ENCODE data around the gene SYMPK. TPM values are rescaled to one million over a fixed set of nuclear protein-coding genes. Genes with fewer than 3 reads are reported as not detected.

SYMPK gene
- polyA plus RNA-seq, 1 of the 3 experiments (the other 2 are of a cell fraction): 92.7 TPM

DNA sequence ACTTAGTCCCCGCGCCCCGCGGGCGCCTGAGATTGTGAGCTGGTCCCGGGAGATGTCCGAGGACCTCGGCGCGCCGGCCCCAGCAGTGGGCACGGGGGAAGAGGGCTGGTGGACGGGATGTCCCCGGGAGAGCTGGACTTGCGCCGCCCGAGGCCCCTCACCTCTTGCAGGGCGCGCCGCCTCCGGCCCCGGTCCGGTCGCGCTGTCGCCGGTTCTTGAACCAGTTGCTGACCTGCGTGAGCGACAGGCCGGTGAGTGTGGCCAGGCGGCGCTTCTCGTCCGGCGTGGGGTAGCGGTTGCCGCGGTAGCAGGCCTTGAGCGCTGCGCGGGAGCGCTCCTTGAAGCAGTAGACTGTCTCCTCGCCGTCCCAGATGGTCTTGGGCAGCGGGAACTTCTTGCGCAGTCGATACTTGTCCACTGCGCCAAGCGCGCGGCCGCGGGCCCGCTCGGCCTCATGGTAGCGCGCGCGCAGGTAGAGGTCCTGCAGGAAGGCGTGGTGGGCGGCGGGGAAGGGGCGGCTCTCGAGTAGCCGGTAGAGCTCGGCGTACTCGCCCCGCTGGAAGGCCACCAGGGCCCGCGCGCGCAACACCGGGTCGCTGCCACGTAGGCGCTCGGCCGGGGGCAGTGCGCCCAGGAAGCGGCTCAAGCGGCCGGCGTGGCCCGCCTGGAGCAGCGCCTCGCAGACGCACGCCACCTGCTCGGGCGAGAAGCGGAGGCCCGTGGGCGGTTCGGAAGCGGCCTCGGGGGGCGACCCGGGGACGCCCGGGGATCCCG lies 94.9 kb downstream of the SYMPK start:
- peak overlapping the region; percentile 99 for H3K4me2 ChIP-seq
- H3K4me3 ChIP-seq (ENCODE audit: low read depth in 2 of 2, low read length in 1 of 2): peak overlapping the region; percentile 64 to 70
- peaks cover 8 to 29% of the 10 kb centered on the region in 2 experiments; a peak in 3 of 4 replicates for H3K4me1 ChIP-seq (ENCODE audit: control insufficient read depth in 1 of 2, insufficient read depth in 2 of 2, low read depth in 1 of 2, low read length in 1 of 2)
- H3K27me3 ChIP-seq (ENCODE audit: insufficient read depth): no peaks in the 10 kb centered on the region
- TF ChIP-seq FOXJ3 (CRISPR knock-in tag; IDR thresholded peaks at IDR 0.05) (no peak), SIN3A (IDR thresholded peaks at IDR 0.05; ENCODE audit: borderline replicate concordance, low read depth, low read length) (0 out of 2 replicates have a peak, but pooled peaks have one; percentile 42), CHD2 (IDR thresholded peaks at IDR 0.05; ENCODE audit: low read length, partially characterized antibody) (no peak), FOXM1 (IDR thresholded peaks at IDR 0.05; ENCODE audit: low read depth) (no peak), TAF1 (IDR thresholded peaks at IDR 0.05; ENCODE audit: borderline replicate concordance, low read depth, low read length) (peak; percentile 15; the same call in 1 of the 2 replicates), MXI1 (IDR thresholded peaks at IDR 0.05; ENCODE audit: low read depth, low read length) (0 out of 2 replicates have a peak, but pooled peaks have one; percentile 15), NRF1 (IDR thresholded peaks at IDR 0.05; ENCODE audit: low read depth, low read length) (peak; percentile 28; the same call in 1 of the 2 replicates)
- TF ChIP-seq, protein P1, sequence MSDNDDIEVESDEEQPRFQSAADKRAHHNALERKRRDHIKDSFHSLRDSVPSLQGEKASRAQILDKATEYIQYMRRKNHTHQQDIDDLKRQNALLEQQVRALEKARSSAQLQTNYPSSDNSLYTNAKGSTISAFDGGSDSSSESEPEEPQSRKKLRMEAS (IDR thresholded peaks at IDR 0.05; ENCODE audit: low read depth): peak; percentile 45; the same call in 1 of the 2 replicates
- ChIA-PET CTCF (interaction anchor here (0.9 to 5.9 kb wide), 16 partner anchors 10 to 192 kb away, joined by 3 to 100 read pairs (median 7); partner anchors contain the start of genes DMWD and QPCTL), POLR2A (interaction anchor here (1.2 to 3.6 kb wide), 4 partner anchors 14 to 51 kb away, joined by 3 to 11 read pairs (median 4); partner anchors contain the start of genes DMPK, DMWD and FBXO46)
- H3K27ac ChIP-seq (ENCODE audit: low read depth in 2 of 2, low read length in 1 of 2): peak overlapping the region; percentile 84 to 95
- peaks cover 1 to 19% of the 10 kb centered on the region in 2 experiments for H3K36me3 ChIP-seq (replicated peaks in 1 of 2; ENCODE audit: control insufficient read depth in 1 of 2, insufficient read depth in 2 of 2, low read length in 1 of 2)
- H3K9ac ChIP-seq: peak overlapping the region; percentile 78
- no peaks in the 10 kb centered on the region for H3K79me2 ChIP-seq (ENCODE audit: insufficient read depth)
- no peaks in the 10 kb centered on the region for H3K9me3 ChIP-seq
- H3F3A ChIP-seq (replicated peaks; ENCODE audit: insufficient read depth): peaks cover 33% of the 10 kb centered on the region
- DNase-seq: peak; percentile 67
- H2AFZ ChIP-seq (ENCODE audit: low read depth): no peak overlapping the region
- H4K20me1 ChIP-seq (ENCODE audit: insufficient read depth): peaks cover 11% of the 10 kb centered on the region; the same call in 1 of the 2 replicates
- 2% methylated on average over 18 of the region's 102 CpGs for WGBS (ENCODE audit: low lambda C conversion rate)
- H3K9me2 ChIP-seq: no peaks in the 10 kb centered on the region

DNA sequence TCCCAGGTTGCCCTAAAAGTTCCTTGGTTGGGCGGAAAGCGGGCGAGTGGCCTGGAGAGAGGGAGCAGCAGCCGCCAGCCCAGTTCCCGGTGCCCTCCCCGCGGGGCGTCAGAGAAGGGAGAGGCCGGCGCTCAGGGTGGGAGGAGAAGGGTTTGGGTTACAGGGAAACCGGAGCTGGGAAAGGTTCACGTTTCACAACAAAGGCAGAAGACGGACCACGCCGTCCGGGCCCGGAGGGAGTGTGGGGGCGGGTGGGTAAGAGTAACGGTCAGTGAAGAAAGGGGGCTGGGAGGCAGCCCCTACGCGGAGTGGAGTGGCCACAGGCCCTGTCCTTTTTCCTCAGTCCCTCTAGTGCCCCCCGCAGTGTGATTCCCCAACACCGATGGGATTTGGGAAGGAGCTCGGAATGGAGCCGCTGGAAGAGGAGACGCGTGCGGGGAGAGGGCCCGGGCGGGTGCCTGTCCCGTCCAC lies 95.5 kb downstream of the SYMPK start:
- peak overlapping the region; percentile 60; the same call in 1 of the 2 replicates for H2AFZ ChIP-seq (ENCODE audit: low read depth)
- DNase-seq: no peak
- peaks cover 30% of the 10 kb centered on the region for H3F3A ChIP-seq (replicated peaks; ENCODE audit: insufficient read depth)
- peak overlapping the region; percentile 78 for H3K9ac ChIP-seq
- H4K20me1 ChIP-seq (ENCODE audit: insufficient read depth): peaks cover 11% of the 10 kb centered on the region; the same call in 1 of the 2 replicates
- no peaks in the 10 kb centered on the region for H3K9me3 ChIP-seq
- H3K4me3 ChIP-seq (ENCODE audit: low read depth in 2 of 2, low read length in 1 of 2): peak overlapping the region; percentile 64 to 70
- H3K9me2 ChIP-seq: no peaks in the 10 kb centered on the region
- H3K79me2 ChIP-seq (ENCODE audit: insufficient read depth): no peaks in the 10 kb centered on the region
- H3K4me2 ChIP-seq: peak overlapping the region; percentile 99
- peaks cover 8 to 28% of the 10 kb centered on the region in 2 experiments; a peak in 3 of 4 replicates for H3K4me1 ChIP-seq (ENCODE audit: control insufficient read depth in 1 of 2, insufficient read depth in 2 of 2, low read depth in 1 of 2, low read length in 1 of 2)
- WGBS (ENCODE audit: low lambda C conversion rate): 14% methylated on average over 29 of the region's 31 CpGs
- CTCF ChIA-PET: interaction anchor here (0.9 to 5.1 kb wide), 9 partner anchors 10 to 193 kb away, joined by 3 to 33 read pairs (median 3); partner anchors contain the start of gene DMWD
- POLR2A ChIA-PET: interaction anchor here (1.2 to 3.6 kb wide), 2 partner anchors 15 to 50 kb away, joined by 4 to 11 read pairs; partner anchors contain the start of gene DMPK
- H3K27ac ChIP-seq (ENCODE audit: low read depth in 2 of 2, low read length in 1 of 2): peak overlapping the region; percentile 1 to 84; a peak in 3 of 4 replicates
- peaks cover 0 to 13% of the 10 kb centered on the region in 2 experiments for H3K36me3 ChIP-seq (replicated peaks in 1 of 2; ENCODE audit: control insufficient read depth in 1 of 2, insufficient read depth in 2 of 2, low read length in 1 of 2)
- no peaks in the 10 kb centered on the region for H3K27me3 ChIP-seq (ENCODE audit: insufficient read depth)
- peak; percentile 80; the same call in 1 of the 2 replicates for TF ChIP-seq SIN3A (IDR thresholded peaks at IDR 0.05; ENCODE audit: borderline replicate concordance, low read depth, low read length)
- TF ChIP-seq SMC3 (IDR thresholded peaks at IDR 0.05; ENCODE audit: low read depth, low read length): no peak
- TF ChIP-seq ELF1 (IDR thresholded peaks at IDR 0.05): no peak
- TF ChIP-seq, protein P1 (IDR thresholded peaks at IDR 0.05; ENCODE audit: low read depth): peak; percentile 96
- TF ChIP-seq TAF1 (IDR thresholded peaks at IDR 0.05; ENCODE audit: borderline replicate concordance, low read depth, low read length): 0 out of 2 replicates have a peak, but pooled peaks have one; percentile 24

All from SK-N-SH (cell line).